MCF 10A (cell line): ENCODE measurements around the gene CDCP2. TPM values are rescaled to one million over a fixed set of nuclear protein-coding genes. Genes with fewer than 3 reads are reported as not detected.
"Not testable (repeated sequence)": the region's sequence is repeated elsewhere in the genome, so short reads cannot be mapped to it uniquely, and the experiment has no call there.

Source experiments
- BruUV-seq: library from RNA; stranded (reverse); fragments of 400-500 nt; replicated peaks from 2 replicates; lab custom pipeline; 2021; lab: Mats Ljungman, UMichigan
- CTCF ChIA-PET: fragments of 300-600 bp; sonication (Branson Sonifier 250); formaldehyde crosslinking; extraction: SDS; loops from one replicate; lab custom pipeline; 2021; ENCODE audit warnings: antibody characterized with exemption, inconsistent platforms; lab: Yijun Ruan, JAX
- POLR2A ChIA-PET: fragments of 300-600, 350-650 bp; sonication (Branson Sonifier 250); formaldehyde crosslinking; extraction: SDS; loops from one replicate; lab custom pipeline; 2020; ENCODE audit warnings: antibody characterized with exemption, inconsistent platforms; lab: Yijun Ruan, JAX
- DNase-seq: peaks from one replicate; pipeline ENCODE4 v3.0.0-alpha.2; 2018; ENCODE audit not compliant: unreplicated experiment
- H3K27ac Mint-ChIP-seq: one replicate; pipeline ENCODE4 v1.8.0; 2022; ENCODE audit warnings: mild to moderate bottlenecking, low read depth, mixed read lengths; ENCODE audit not compliant: unreplicated experiment
- H3K27me3 Mint-ChIP-seq: one replicate; pipeline ENCODE4 v1.8.0; 2022; ENCODE audit warnings: mixed read lengths; ENCODE audit not compliant: insufficient read depth, unreplicated experiment
- H3K36me3 Mint-ChIP-seq: one replicate; pipeline ENCODE4 v1.8.0; 2022; ENCODE audit warnings: mild to moderate bottlenecking, moderate library complexity, mixed read lengths; ENCODE audit not compliant: insufficient read depth, unreplicated experiment
- H3K4me1 Mint-ChIP-seq: one replicate; pipeline ENCODE4 v1.8.0; 2022; ENCODE audit warnings: mixed read lengths; ENCODE audit not compliant: insufficient read depth, unreplicated experiment
- H3K4me3 Mint-ChIP-seq: one replicate; pipeline ENCODE4 v1.8.0; 2022; ENCODE audit warnings: mild to moderate bottlenecking, moderate library complexity, mixed read lengths; ENCODE audit not compliant: unreplicated experiment
- H3K9me3 Mint-ChIP-seq: one replicate; pipeline ENCODE4 v1.8.0; 2022; ENCODE audit warnings: mixed read lengths; ENCODE audit not compliant: unreplicated experiment
- CTCF ChIP-seq: fragments of 200-600 bp; IDR thresholded peaks from one replicate; pipeline ENCODE4 v1.8.0; 2022; ENCODE audit warnings: antibody characterized with exemption, mild to moderate bottlenecking; ENCODE audit not compliant: unreplicated experiment
- intact Hi-C: fragments of 100-400 bp; cut with micrococcal nuclease; formaldehyde crosslinking; loops from 2 replicates; pipeline ENCODE4 v1.14.1; 2022
- total RNA-seq: library from RNA; stranded (reverse); gene quantifications from 2 replicates; pipeline ENCODE4 v1.2.3, GENCODE V29; 2022

CDCP2 gene
- total RNA-seq, 1 experiment from 2014 or later: not detected

DNA sequence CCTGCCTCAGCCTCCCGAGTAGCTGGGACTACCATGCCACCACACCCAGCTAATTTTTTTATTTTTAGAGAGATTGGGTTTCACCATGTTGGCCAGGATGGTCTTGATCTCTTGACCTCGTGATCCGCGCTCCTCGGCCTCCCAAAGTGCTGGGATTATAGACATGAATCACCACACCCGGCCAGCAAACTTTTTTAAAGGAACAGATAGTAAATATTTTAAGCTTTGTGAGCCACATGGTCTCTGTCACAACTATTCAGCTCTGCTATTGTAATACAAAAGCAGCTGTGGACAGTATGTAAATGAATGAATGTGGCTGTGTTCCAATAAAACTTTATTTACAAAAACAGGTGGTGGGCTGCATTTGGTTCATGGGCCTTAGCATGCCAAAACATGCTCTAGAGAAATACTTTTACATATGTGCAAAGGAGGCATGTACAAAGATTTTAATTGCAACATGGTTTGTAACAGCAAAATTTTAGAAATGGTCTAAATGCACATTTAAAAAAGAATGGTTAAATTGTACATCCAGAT lies 47.0 kb downstream of the CDCP2 start:
- H3K9me3 Mint-ChIP-seq: no peaks in the 10 kb centered on the region
- intact Hi-C loops: no loop called here
- CTCF ChIA-PET: interaction anchor here (0.6 to 1.8 kb wide), 4 partner anchors 9 to 383 kb away, joined by 3 to 6 read pairs (median 4); no protein-coding TSS in a partner anchor
- POLR2A ChIA-PET: no interaction called here
- TF ChIP-seq CTCF: no peak
- H3K4me1 Mint-ChIP-seq: no peaks in the 10 kb centered on the region
- H3K36me3 Mint-ChIP-seq: peaks cover 4% of the 10 kb centered on the region
- no TSS peak for BruUV-seq
- no peaks in the 10 kb centered on the region for H3K27me3 Mint-ChIP-seq
- H3K4me3 Mint-ChIP-seq: no peak overlapping the region
- H3K27ac Mint-ChIP-seq: no peak overlapping the region
- DNase-seq: no peak

DNA sequence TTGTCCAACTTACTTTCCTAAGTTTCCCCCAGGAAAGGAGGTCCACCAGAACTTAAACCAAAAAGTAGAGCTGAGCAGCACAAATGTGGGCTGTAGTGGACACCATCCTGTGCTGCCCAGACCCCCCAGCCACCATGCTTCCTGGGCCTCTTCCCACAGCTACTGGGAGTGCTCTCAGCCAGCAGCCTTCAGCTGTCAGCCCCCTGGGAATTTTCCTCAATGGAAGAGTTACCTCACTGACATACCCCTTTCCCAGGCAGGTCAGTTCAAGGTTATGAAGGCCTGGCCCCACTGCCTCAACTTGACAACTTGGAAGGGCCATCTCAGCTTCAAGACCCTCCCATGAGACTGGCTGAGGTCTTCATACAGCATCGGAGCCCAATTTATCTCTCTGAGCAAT lies 47.7 kb downstream of the CDCP2 start:
- Mint-ChIP-seq H3K9me3 (no peaks in the 10 kb centered on the region), H3K27me3 (no peaks in the 10 kb centered on the region)

GRCh38 chr1:54104613-54105012 lies 48.2 kb downstream of the CDCP2 start:
- DNase-seq, BruUV-seq, H3K9me3 Mint-ChIP-seq, H3K27ac Mint-ChIP-seq, intact Hi-C loops, H3K4me1 Mint-ChIP-seq, H3K36me3 Mint-ChIP-seq, H3K4me3 Mint-ChIP-seq, H3K27me3 Mint-ChIP-seq, POLR2A ChIA-PET: not testable (repeated sequence)
- CTCF ChIA-PET: interaction anchor here (0.7 to 1.8 kb wide), 2 partner anchors 385 to 562 kb away, joined by 3 to 5 read pairs; no protein-coding TSS in a partner anchor

More for the DNA sequence above, 47.7 kb downstream of the CDCP2 start:
- Mint-ChIP-seq H3K27ac (no peak overlapping the region), H3K36me3 (peaks cover 4% of the 10 kb centered on the region), H3K4me1 (no peaks in the 10 kb centered on the region), H3K4me3 (no peak overlapping the region)
- DNase-seq: no peak
- ChIA-PET CTCF (interaction anchor here (0.6 to 1.8 kb wide), 5 partner anchors 10 to 561 kb away, joined by 3 to 6 read pairs (median 3); no protein-coding TSS in a partner anchor), POLR2A (no interaction called here)
- intact Hi-C loops: no loop called here
- TF ChIP-seq CTCF: no peak
- no TSS peak for BruUV-seq

GRCh38 chr1:54103414-54103813 lies 49.4 kb downstream of the CDCP2 start:
- Mint-ChIP-seq H3K27ac (no peak overlapping the region), H3K4me1 (no peaks in the 10 kb centered on the region), H3K4me3 (no peak overlapping the region), H3K9me3 (no peaks in the 10 kb centered on the region), H3K36me3 (peaks cover 4% of the 10 kb centered on the region), H3K27me3 (no peaks in the 10 kb centered on the region)
- ChIA-PET CTCF (interaction anchor here (0.6 to 1.7 kb wide), 4 partner anchors 22 to 731 kb away, joined by 3 to 5 read pairs (median 4); no protein-coding TSS in a partner anchor), POLR2A (no interaction called here)
- DNase-seq: no peak
- no peak for TF ChIP-seq CTCF
- no TSS peak for BruUV-seq
- intact Hi-C loops: no loop called here
